ENCODE results near the gene NPR1.

NPR1 gene

DNA sequence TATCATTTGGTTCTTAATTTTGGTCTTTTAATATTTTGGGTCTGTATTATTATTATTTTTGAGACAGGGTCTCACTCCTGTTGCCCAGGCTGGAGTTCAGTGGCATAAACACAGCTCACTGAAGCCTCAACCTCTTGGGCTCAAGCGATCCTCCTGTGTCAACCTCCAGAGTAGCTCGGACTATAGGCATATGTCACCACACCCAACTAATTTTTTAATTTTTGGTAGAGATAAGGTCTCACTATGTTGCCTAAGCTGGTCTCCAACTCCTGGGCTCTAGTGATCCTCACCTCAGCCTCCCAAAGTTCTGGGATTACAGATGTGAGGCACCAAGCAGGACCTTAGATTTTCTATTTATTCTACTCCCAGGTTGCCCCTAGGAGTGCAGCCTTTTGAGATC lies 5.0 kb upstream of the NPR1 start:
- peaks cover 7% of the 10 kb centered on the region for H3K27me3 ChIP-seq (ENCODE audit: insufficient read depth, low read length)
- H3K36me3 ChIP-seq (ENCODE audit: insufficient read depth, low read length), result peaks cover 15% of the 10 kb centered on the region
- H3K9me3 ChIP-seq (ENCODE audit: low read length), result no peaks in the 10 kb centered on the region
- H3K4me3 ChIP-seq (ENCODE audit: low read length), result no peak overlapping the region
- H2AFZ ChIP-seq (ENCODE audit: low read depth, low read length), result no peak overlapping the region
- peaks cover 22% of the 10 kb centered on the region for H3K4me1 ChIP-seq (ENCODE audit: insufficient read depth, low read length)

- H3K4me1 ChIP-seq (ENCODE audit: insufficient read depth, low read length), result peaks cover 20% of the 10 kb centered on the region
- no peaks in the 10 kb centered on the region for H3K9me3 ChIP-seq (ENCODE audit: low read length)
- H3K36me3 ChIP-seq (ENCODE audit: insufficient read depth, low read length), result no peaks in the 10 kb centered on the region
- peaks cover 50% of the 10 kb centered on the region for H3K27me3 ChIP-seq (ENCODE audit: insufficient read depth, low read length)
- H2AFZ ChIP-seq (ENCODE audit: low read depth, low read length), result peak overlapping the region; percentile 83
- peak overlapping the region; percentile 35 for H3K4me3 ChIP-seq (ENCODE audit: low read length)
These were observed 570 bp upstream of the NPR1 start for GRCh38 chr1:153677718-153678518.

- peak overlapping the region; percentile 83 for H2AFZ ChIP-seq (ENCODE audit: low read depth, low read length)
- H3K27me3 ChIP-seq (ENCODE audit: insufficient read depth, low read length), result peaks cover 62% of the 10 kb centered on the region
- H3K36me3 ChIP-seq (ENCODE audit: insufficient read depth, low read length), result no peaks in the 10 kb centered on the region
- peak overlapping the region; percentile 35 for H3K4me3 ChIP-seq (ENCODE audit: low read length)
- H3K4me1 ChIP-seq (ENCODE audit: insufficient read depth, low read length), result peaks cover 20% of the 10 kb centered on the region
- no peaks in the 10 kb centered on the region for H3K9me3 ChIP-seq (ENCODE audit: low read length)
These were observed 1.0 kb downstream of the NPR1 start for GRCh38 chr1:153679337-153680119.

DNA sequence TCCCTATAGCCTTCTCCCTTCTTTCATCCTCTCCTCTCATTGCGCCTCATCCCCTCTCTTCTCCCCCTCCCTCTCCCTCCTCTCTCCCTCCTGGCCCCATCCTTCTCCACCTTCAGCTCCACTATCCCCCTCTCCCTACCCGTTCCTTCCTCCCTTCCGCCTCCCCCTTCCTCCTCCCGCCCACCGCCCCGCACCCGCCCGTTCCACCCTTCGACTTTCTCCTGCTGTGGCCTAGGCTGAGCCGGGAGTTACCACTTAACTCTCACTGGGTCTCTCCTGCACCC lies 1.6 kb downstream of the NPR1 start:
- Histone ChIP-seq H2AFZ (ENCODE audit: low read depth, low read length) (no peak overlapping the region), H3K27me3 (ENCODE audit: insufficient read depth, low read length) (peaks cover 67% of the 10 kb centered on the region), H3K4me3 (ENCODE audit: low read length) (no peak overlapping the region), H3K36me3 (ENCODE audit: insufficient read depth, low read length) (no peaks in the 10 kb centered on the region), H3K4me1 (ENCODE audit: insufficient read depth, low read length) (peaks cover 20% of the 10 kb centered on the region), H3K9me3 (ENCODE audit: low read length) (no peaks in the 10 kb centered on the region)

GRCh38 chr1:153682730-153683129 lies 4.2 kb downstream of the NPR1 start:
- H3K4me1 ChIP-seq (ENCODE audit: insufficient read depth, low read length), result peaks cover 19% of the 10 kb centered on the region
- H3K27me3 ChIP-seq (ENCODE audit: insufficient read depth, low read length), result peaks cover 71% of the 10 kb centered on the region
- H3K36me3 ChIP-seq (ENCODE audit: insufficient read depth, low read length), result no peaks in the 10 kb centered on the region
- H3K9me3 ChIP-seq (ENCODE audit: low read length), result no peaks in the 10 kb centered on the region
- no peak overlapping the region for H2AFZ ChIP-seq (ENCODE audit: low read depth, low read length)
- H3K4me3 ChIP-seq (ENCODE audit: low read length), result no peak overlapping the region

- Histone ChIP-seq H3K36me3 (ENCODE audit: insufficient read depth, low read length) (no peaks in the 10 kb centered on the region), H3K4me3 (ENCODE audit: low read length) (no peak overlapping the region)
These were observed 5.4 kb downstream of the NPR1 start for GRCh38 chr1:153683854-153684253.

GRCh38 chr1:153684892-153685291 lies 6.4 kb downstream of the NPR1 start:
- Histone ChIP-seq H3K36me3 (ENCODE audit: insufficient read depth, low read length) (no peaks in the 10 kb centered on the region), H2AFZ (ENCODE audit: low read depth, low read length) (no peak overlapping the region), H3K4me3 (ENCODE audit: low read length) (no peak overlapping the region), H3K27me3 (ENCODE audit: insufficient read depth, low read length) (peaks cover 50% of the 10 kb centered on the region), H3K9me3 (ENCODE audit: low read length) (no peaks in the 10 kb centered on the region), H3K4me1 (ENCODE audit: insufficient read depth, low read length) (no peaks in the 10 kb centered on the region)

More at GRCh38 chr1:153683854-153684253, 5.4 kb downstream of the NPR1 start:
- Histone ChIP-seq H3K9me3 (ENCODE audit: low read length) (no peaks in the 10 kb centered on the region), H3K27me3 (ENCODE audit: insufficient read depth, low read length) (peaks cover 60% of the 10 kb centered on the region), H3K4me1 (ENCODE audit: insufficient read depth, low read length) (peaks cover 8% of the 10 kb centered on the region), H2AFZ (ENCODE audit: low read depth, low read length) (no peak overlapping the region)

- H3K4me3 ChIP-seq (ENCODE audit: low read length), result no peak overlapping the region
- peaks cover 41% of the 10 kb centered on the region for H3K27me3 ChIP-seq (ENCODE audit: insufficient read depth, low read length)
- no peaks in the 10 kb centered on the region for H3K4me1 ChIP-seq (ENCODE audit: insufficient read depth, low read length)
- H2AFZ ChIP-seq (ENCODE audit: low read depth, low read length), result no peak overlapping the region
- no peaks in the 10 kb centered on the region for H3K9me3 ChIP-seq (ENCODE audit: low read length)
- H3K36me3 ChIP-seq (ENCODE audit: insufficient read depth, low read length), result no peaks in the 10 kb centered on the region
These were observed 7.3 kb downstream of the NPR1 start for GRCh38 chr1:153685544-153686340.

- Histone ChIP-seq H3K4me1 (ENCODE audit: insufficient read depth, low read length) (no peaks in the 10 kb centered on the region), H3K27me3 (ENCODE audit: insufficient read depth, low read length) (peaks cover 28% of the 10 kb centered on the region), H3K36me3 (ENCODE audit: insufficient read depth, low read length) (no peaks in the 10 kb centered on the region), H3K9me3 (ENCODE audit: low read length) (no peaks in the 10 kb centered on the region), H3K4me3 (ENCODE audit: low read length) (no peak overlapping the region), H2AFZ (ENCODE audit: low read depth, low read length) (no peak overlapping the region)
These were observed 9.0 kb downstream of the NPR1 start for GRCh38 chr1:153687346-153688125.

- Histone ChIP-seq H2AFZ (ENCODE audit: low read depth, low read length) (no peak overlapping the region), H3K4me1 (ENCODE audit: insufficient read depth, low read length) (no peaks in the 10 kb centered on the region), H3K4me3 (ENCODE audit: low read length) (no peak overlapping the region), H3K27me3 (ENCODE audit: insufficient read depth, low read length) (peaks cover 25% of the 10 kb centered on the region), H3K36me3 (ENCODE audit: insufficient read depth, low read length) (no peaks in the 10 kb centered on the region), H3K9me3 (ENCODE audit: low read length) (no peaks in the 10 kb centered on the region)
These were observed 9.8 kb downstream of the NPR1 start for GRCh38 chr1:153688276-153688675.

DNA sequence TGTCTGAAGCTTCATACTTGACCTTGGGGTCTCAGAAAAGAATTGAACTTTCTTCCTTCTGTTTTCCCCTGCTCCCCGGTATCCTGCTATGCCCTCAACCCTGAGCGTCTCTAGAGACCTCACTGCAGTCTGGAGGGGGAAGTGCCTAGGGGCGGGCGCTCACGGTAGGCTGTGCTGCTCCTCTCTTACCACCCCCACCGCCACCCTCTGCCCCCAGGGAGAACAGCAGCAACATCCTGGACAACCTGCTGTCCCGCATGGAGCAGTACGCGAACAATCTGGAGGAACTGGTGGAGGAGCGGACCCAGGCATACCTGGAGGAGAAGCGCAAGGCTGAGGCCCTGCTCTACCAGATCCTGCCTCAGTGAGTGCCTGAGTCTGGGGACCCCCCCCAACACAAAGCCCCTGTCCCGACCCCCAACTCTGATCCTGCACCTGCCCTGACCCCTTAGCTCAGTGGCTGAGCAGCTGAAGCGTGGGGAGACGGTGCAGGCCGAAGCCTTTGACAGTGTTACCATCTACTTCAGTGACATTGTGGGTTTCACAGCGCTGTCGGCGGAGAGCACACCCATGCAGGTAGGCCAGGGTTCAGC lies 10.3 kb downstream of the NPR1 start:
- Histone ChIP-seq H3K36me3 (ENCODE audit: insufficient read depth, low read length) (no peaks in the 10 kb centered on the region), H3K9me3 (ENCODE audit: low read length) (no peaks in the 10 kb centered on the region), H3K4me1 (ENCODE audit: insufficient read depth, low read length) (no peaks in the 10 kb centered on the region), H3K4me3 (ENCODE audit: low read length) (no peak overlapping the region), H2AFZ (ENCODE audit: low read depth, low read length) (no peak overlapping the region), H3K27me3 (ENCODE audit: insufficient read depth, low read length) (peaks cover 20% of the 10 kb centered on the region)

GRCh38 chr1:153693466-153693865 lies 15.0 kb downstream of the NPR1 start:
- Histone ChIP-seq H3K4me1 (ENCODE audit: insufficient read depth, low read length) (peaks cover 9% of the 10 kb centered on the region), H3K9me3 (ENCODE audit: low read length) (no peaks in the 10 kb centered on the region), H2AFZ (ENCODE audit: low read depth, low read length) (no peak overlapping the region), H3K4me3 (ENCODE audit: low read length) (no peak overlapping the region), H3K36me3 (ENCODE audit: insufficient read depth, low read length) (no peaks in the 10 kb centered on the region), H3K27me3 (ENCODE audit: insufficient read depth, low read length) (peaks cover 9% of the 10 kb centered on the region)
